CD14-positive monocyte (primary cell): Measurements from ENCODE around the gene SLC6A12. TPM values are rescaled to one million over a fixed set of nuclear protein-coding genes. Genes with fewer than 3 reads are reported as not detected.

Experiments used
- DNase-seq, 3 donors: peaks; one replicate each; pipeline ENCODE4 v3.0.0-alpha.2; 2011 to 2022
- H2AFZ ChIP-seq: 2 replicates; pipeline ENCODE4 v1.6.0; 2012; ENCODE audit warnings: mild to moderate bottlenecking, low read depth, low read length, inconsistent platforms; ENCODE audit not compliant: insufficient read depth, poor library complexity, severe bottlenecking
- H3K27ac ChIP-seq, 2 donors: 1 replicate in 1 of 2; 2 replicates in 1 of 2; pipeline ENCODE4 v1.5.1; 2012 to 2013; ENCODE audit warnings: low read length in 2 of 2, control low read depth in 1 of 2, inconsistent platforms in 1 of 2, low read depth in 1 of 2, mild to moderate bottlenecking in 1 of 2
- H3K27me3 ChIP-seq, 2 donors: one replicate each; pipeline versions ENCODE4 v1.6.0 to v1.6.1; 2011 to 2013; ENCODE audit warnings: low read length in 2 of 2; ENCODE audit not compliant: control insufficient read depth in 2 of 2, insufficient read depth in 2 of 2
- H3K36me3 ChIP-seq, 2 donors: replicated peaks in 1 of 2; 1 replicate in 1 of 2; 2 replicates in 1 of 2; pipeline versions ENCODE4 v1.5.1 to v1.6.1; 2012 to 2013; ENCODE audit warnings: low read length in 2 of 2, control low read depth in 1 of 2, inconsistent platforms in 1 of 2, mild to moderate bottlenecking in 1 of 2; ENCODE audit not compliant: insufficient read depth in 2 of 2, control insufficient read depth in 1 of 2
- H3K4me1 ChIP-seq, 2 donors: 1 replicate in 1 of 2; 2 replicates in 1 of 2; pipeline versions ENCODE4 v1.5.1 to v1.6.1; 2012 to 2013; ENCODE audit warnings: low read length in 2 of 2, control low read depth in 1 of 2, inconsistent platforms in 1 of 2, mild to moderate bottlenecking in 1 of 2, moderate library complexity in 1 of 2; ENCODE audit not compliant: insufficient read depth in 2 of 2, control insufficient read depth in 1 of 2
- H3K4me2 ChIP-seq: replicated peaks from 2 replicates; pipeline ENCODE3; 2012; ENCODE audit warnings: low read length, moderate library complexity, mild to moderate bottlenecking; ENCODE audit not compliant: poor library complexity, severe bottlenecking; ENCODE audit errors: extremely low read depth
- H3K4me3 ChIP-seq, 3 experiments: fragments of 200-600 bp in 1 of 3; sonication (generic) in 1 of 3; replicated peaks in 1 of 3; 1 replicate in 2 of 3; 2 replicates in 1 of 3; pipeline ENCODE4 v1.5.1; 2011 to 2013; ENCODE audit warnings: low read length in 3 of 3, mild to moderate bottlenecking in 3 of 3, control low read depth in 2 of 3, low read depth in 2 of 3, inconsistent platforms in 1 of 3, moderate library complexity in 1 of 3
- H3K79me2 ChIP-seq: 2 replicates; pipeline ENCODE4 v1.6.0; 2012; ENCODE audit warnings: mild to moderate bottlenecking, control low read depth, inconsistent platforms, low read length, moderate library complexity; ENCODE audit not compliant: insufficient read depth
- H3K9ac ChIP-seq: 2 replicates; pipeline ENCODE4 v1.6.0; 2017; ENCODE audit warnings: low read length, mild to moderate bottlenecking; ENCODE audit not compliant: insufficient read depth, poor library complexity, severe bottlenecking
- H3K9me3 ChIP-seq, 2 donors: replicated peaks in 1 of 2; 1 replicate in 1 of 2; 2 replicates in 1 of 2; pipeline versions ENCODE4 v1.5.1 to v1.6.1; 2012 to 2013; ENCODE audit warnings: low read length in 2 of 2, control low read depth in 1 of 2; ENCODE audit not compliant: control insufficient read depth in 1 of 2, insufficient read depth in 1 of 2
- H4K20me1 ChIP-seq: 2 replicates; pipeline ENCODE4 v1.6.0; 2012; ENCODE audit warnings: mild to moderate bottlenecking, low read length, control low read depth, moderate library complexity; ENCODE audit not compliant: insufficient read depth
- H3K27ac Mint-ChIP-seq, 7 donors: one replicate each; pipeline ENCODE4 v1.8.0; 2020; ENCODE audit warnings: mild to moderate bottlenecking in 7 of 7, mixed read lengths in 7 of 7, moderate library complexity in 6 of 7, inconsistent platforms in 2 of 7
- H3K27me3 Mint-ChIP-seq, 3 donors: one replicate each; pipeline ENCODE4 v1.8.0; 2021 to 2022; ENCODE audit warnings: low read depth in 3 of 3, mild to moderate bottlenecking in 3 of 3, mixed read lengths in 3 of 3, moderate library complexity in 3 of 3, inconsistent platforms in 1 of 3
- H3K36me3 Mint-ChIP-seq, 2 donors: one replicate each; pipeline ENCODE4 v1.8.0; 2020; ENCODE audit warnings: mixed read lengths in 2 of 2, inconsistent platforms in 1 of 2, mild to moderate bottlenecking in 1 of 2
- H3K4me1 Mint-ChIP-seq: one replicate; pipeline ENCODE4 v1.8.0; 2020; ENCODE audit warnings: mild to moderate bottlenecking, mixed read lengths
- H3K4me3 Mint-ChIP-seq, 2 donors: one replicate each; pipeline ENCODE4 v1.8.0; 2020; ENCODE audit warnings: mild to moderate bottlenecking in 2 of 2, mixed read lengths in 2 of 2, moderate library complexity in 1 of 2
- H3K9me3 Mint-ChIP-seq, 7 donors: one replicate each; pipeline ENCODE4 v1.8.0; 2020 to 2022; ENCODE audit warnings: mixed read lengths in 7 of 7, mild to moderate bottlenecking in 6 of 7, moderate library complexity in 6 of 7, inconsistent platforms in 2 of 7
- CTCF ChIP-seq: fragments of 200-600 bp; IDR thresholded peaks from one replicate; pipeline ENCODE4 v1.8.0; 2022; ENCODE audit warnings: antibody characterized with exemption, mild to moderate bottlenecking
- WGBS: methylation state at CpG from one replicate; pipeline ENCODE4 v1.1.5; 2013; ENCODE audit warnings: missing lambda C conversion rate; ENCODE audit not compliant: insufficient coverage; 5-methylcytosine and 5-hydroxymethylcytosine counted together
- intact Hi-C, 2 donors: fragments of 100-400 bp; cut with micrococcal nuclease; formaldehyde crosslinking; loops; one replicate each; pipeline versions ENCODE4 v1.15.0 to v1.15.1; 2023
- polyA plus RNA-seq, 3 donors: library from polyadenylated mRNA; depleted of rRNA in 1 of 3; unstranded in 2 of 3; stranded (reverse) in 1 of 3; fragments of 300-500 nt in 2 of 3; fragments of >200 nt in 1 of 3; fragmentation: Illumina TruSeq in 2 of 3; gene quantifications; 1 replicate in 2 of 3; 2 replicates in 1 of 3; pipeline ENCODE4 v1.2.3, GENCODE V29; 2012 to 2021

The SLC6A12 gene
- polyA plus RNA-seq, 3 donors: 5.7 to 8.3 (median 8.0) TPM

- Histone ChIP-seq H3K27ac (no peak overlapping the region), H3K4me3 (no peak overlapping the region), H3K79me2 (no peaks in the 10 kb centered on the region), H2AFZ (no peak overlapping the region), H4K20me1 (no peaks in the 10 kb centered on the region), H3K9ac (no peak overlapping the region), H3K27me3 (peaks cover 4 to 9% of the 10 kb centered on the region in 2 donors), H3K4me1 (no peaks in the 10 kb centered on the region), H3K4me2 (no peak overlapping the region), H3K9me3 (no peaks in the 10 kb centered on the region), H3K36me3 (no peaks in the 10 kb centered on the region)
- Mint-ChIP-seq H3K27me3 (peaks cover 13 to 22% (median 16%) of the 10 kb centered on the region in 3 donors), H3K4me1 (peaks cover 9% of the 10 kb centered on the region), H3K4me3 (no peak overlapping the region), H3K9me3 (peaks cover 0 to 3% (median 0%) of the 10 kb centered on the region in 7 donors), H3K36me3 (no peaks in the 10 kb centered on the region), H3K27ac (no peak overlapping the region)
- 76% methylated on average over 4 of the region's 5 CpGs for WGBS
- no peak for DNase-seq
- TF ChIP-seq CTCF: no peak
- intact Hi-C loops: no loop called here
Observed at GRCh38 chr12:144650-145284, 69.2 kb downstream of the SLC6A12 start.

DNA sequence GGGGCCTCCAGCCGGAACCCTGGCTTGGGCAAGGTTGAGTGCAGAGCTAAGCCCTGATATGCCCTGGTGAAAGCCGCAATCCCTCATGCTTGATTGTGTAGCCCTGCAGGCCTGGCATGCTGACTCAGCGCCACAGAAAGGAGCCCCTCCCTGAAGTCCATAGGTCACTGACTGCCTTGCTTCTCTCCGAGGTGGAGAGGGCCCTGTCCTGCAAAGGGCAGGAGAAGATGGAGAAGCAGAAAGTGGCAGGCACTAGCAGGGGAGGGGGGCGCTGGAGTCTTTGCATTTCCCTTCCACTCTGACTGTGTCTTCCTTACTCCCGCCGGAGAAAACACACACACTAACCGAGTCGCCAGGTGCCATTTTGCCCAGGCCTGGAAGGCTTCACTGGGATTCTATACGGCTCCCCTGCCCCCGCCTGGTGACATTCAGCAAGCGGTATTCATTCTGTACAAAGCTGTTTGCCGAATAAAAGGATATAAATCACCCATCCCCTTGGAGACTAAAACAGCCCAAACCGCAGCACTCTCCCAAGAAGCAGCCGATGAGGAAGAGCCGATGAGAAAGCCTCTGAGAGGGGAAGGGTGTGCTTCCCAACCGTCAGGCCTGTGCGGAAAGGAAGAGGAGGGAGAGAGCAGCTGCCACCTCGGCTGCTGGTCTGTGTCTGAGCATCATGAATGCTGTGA, 69.8 kb downstream of the SLC6A12 start:
- Histone ChIP-seq H3K9ac (no peak overlapping the region), H4K20me1 (no peaks in the 10 kb centered on the region), H3K4me2 (no peak overlapping the region), H3K4me3 (no peak overlapping the region), H2AFZ (no peak overlapping the region), H3K27me3 (peaks cover 4 to 16% of the 10 kb centered on the region in 2 donors), H3K79me2 (no peaks in the 10 kb centered on the region), H3K36me3 (no peaks in the 10 kb centered on the region), H3K4me1 (no peaks in the 10 kb centered on the region), H3K27ac (no peak overlapping the region), H3K9me3 (no peaks in the 10 kb centered on the region)
- no peak for TF ChIP-seq CTCF
- peaks cover 12% of the 10 kb centered on the region for H3K4me1 Mint-ChIP-seq
- H3K4me3 Mint-ChIP-seq: peak overlapping the region in 1 of 2 donors; percentile 23
- H3K27me3 Mint-ChIP-seq: peaks cover 20 to 29% (median 20%) of the 10 kb centered on the region in 3 donors
- 65% methylated on average over 14 of the region's 19 CpGs for WGBS
- H3K27ac Mint-ChIP-seq: no peak overlapping the region
- peaks cover 0 to 4% (median 0%) of the 10 kb centered on the region in 7 donors for H3K9me3 Mint-ChIP-seq
- no peaks in the 10 kb centered on the region for H3K36me3 Mint-ChIP-seq
- no peak for DNase-seq
- intact Hi-C loops: no loop called here
